Endothelial cell of hepatic sinusoid (primary cell): ENCODE data around the gene COG5.

Experiments used
- in situ Hi-C: cut with HindIII; loops from 2 replicates; pipeline ENCODE4 v1.10.0; 2017; ENCODE audit warnings: low sequenced_read_pairs

COG5 gene

GRCh38 chr7:107344286-107344685 lies 219.4 kb downstream of the COG5 start:
- in situ Hi-C loops, result no loop called here

- in situ Hi-C loops, result no loop called here
These were observed 225.6 kb downstream of the COG5 start for GRCh38 chr7:107338080-107338479.

- in situ Hi-C loops, result no loop called here
These were observed 231.0 kb downstream of the COG5 start for GRCh38 chr7:107332488-107333269.

GRCh38 chr7:107330478-107330877 lies 233.2 kb downstream of the COG5 start:
- in situ Hi-C loops, result no loop called here

- in situ Hi-C loops, result loop anchor here (5.0 kb wide), 1 partner anchor 81 kb away; no protein-coding TSS in a partner anchor
These were observed 235.6 kb downstream of the COG5 start for GRCh38 chr7:107327986-107328569.

- in situ Hi-C loops, result loop anchor here (5.0 kb wide), 1 partner anchor 79 kb away; no protein-coding TSS in a partner anchor
These were observed 237.7 kb downstream of the COG5 start for GRCh38 chr7:107326061-107326460.

- in situ Hi-C loops, result no loop called here
These were observed 241.7 kb downstream of the COG5 start for GRCh38 chr7:107322015-107322414.

GRCh38 chr7:107321611-107322010 lies 242.1 kb downstream of the COG5 start:
- in situ Hi-C loops, result no loop called here

- in situ Hi-C loops, result no loop called here
These were observed 243.9 kb downstream of the COG5 start for GRCh38 chr7:107319724-107320228.

- in situ Hi-C loops, result no loop called here
These were observed 245.1 kb downstream of the COG5 start for GRCh38 chr7:107318523-107319160.

GRCh38 chr7:107315716-107316220 lies 248.0 kb downstream of the COG5 start:
- in situ Hi-C loops, result no loop called here

GRCh38 chr7:107313355-107313754 lies 250.4 kb downstream of the COG5 start:
- in situ Hi-C loops, result no loop called here

- in situ Hi-C loops, result no loop called here
These were observed 251.3 kb downstream of the COG5 start for GRCh38 chr7:107312418-107312817.

- in situ Hi-C loops, result no loop called here
These were observed 254.4 kb downstream of the COG5 start for GRCh38 chr7:107309296-107309695.

- in situ Hi-C loops, result no loop called here
These were observed 259.1 kb downstream of the COG5 start for GRCh38 chr7:107304636-107305035.

GRCh38 chr7:107304063-107304462 lies 259.7 kb downstream of the COG5 start:
- in situ Hi-C loops, result no loop called here

- in situ Hi-C loops, result no loop called here
These were observed 261.4 kb downstream of the COG5 start for GRCh38 chr7:107302250-107302847.

GRCh38 chr7:107294182-107294581 lies 269.5 kb downstream of the COG5 start:
- in situ Hi-C loops, result no loop called here

- in situ Hi-C loops, result no loop called here
These were observed 271.1 kb downstream of the COG5 start for GRCh38 chr7:107292591-107292990.

- in situ Hi-C loops, result no loop called here
These were observed 272.3 kb downstream of the COG5 start for GRCh38 chr7:107291434-107291833.
